Measurements from ENCODE around the gene TRAF4. TPM values are rescaled to one million over a fixed set of nuclear protein-coding genes. Genes with fewer than 3 reads are reported as not detected.

The TRAF4 gene
- total RNA-seq, 2 experiments from 2014 or later = 44.9 to 45.1 TPM

DNA sequence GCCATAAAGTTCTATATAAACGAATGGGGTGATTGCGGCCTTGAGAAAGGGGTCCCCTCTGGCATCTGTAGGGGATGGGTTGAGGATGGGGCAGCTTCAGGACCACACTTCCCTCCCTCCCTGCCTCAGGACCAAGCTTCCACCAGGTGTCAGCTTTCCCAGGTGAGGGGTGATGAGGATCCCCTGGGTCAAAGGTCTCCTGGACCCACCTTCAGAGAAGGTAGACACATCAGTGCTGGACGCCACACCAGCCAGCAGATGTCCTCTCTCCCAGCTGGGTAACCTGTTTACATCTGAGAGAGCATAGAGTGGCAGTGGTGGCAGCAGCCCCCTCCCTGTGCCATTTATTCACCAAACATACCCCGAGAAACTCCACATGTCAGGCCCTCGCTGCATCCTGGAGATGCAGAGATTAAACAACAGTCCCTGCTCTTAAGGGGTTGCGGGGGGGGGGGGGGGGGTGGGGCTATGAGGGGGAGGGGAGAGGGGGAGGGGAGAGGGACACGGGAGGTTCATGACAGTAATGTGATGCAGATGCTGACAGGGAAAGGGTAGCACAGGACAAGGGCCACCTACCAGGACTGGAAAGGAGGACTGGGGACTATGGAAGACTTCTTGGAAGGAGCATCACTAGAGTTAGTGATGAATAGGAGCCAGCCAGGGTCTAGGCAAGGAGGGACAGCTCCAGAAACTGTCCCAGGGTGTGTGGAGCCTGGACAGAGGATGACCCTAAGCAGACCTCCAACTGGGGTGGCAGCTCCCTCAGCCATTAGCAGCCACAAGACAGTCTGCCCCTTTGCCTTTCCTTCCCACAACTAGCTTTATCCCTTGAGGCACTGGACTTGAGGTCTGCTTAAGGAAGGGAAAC, 37.1 kb upstream of the TRAF4 start:
- ChIA-PET POLR2A (no interaction called here), CTCF (interaction anchor here (0.9 to 1.0 kb wide), 2 partner anchors 9 to 45 kb away, joined by 3 to 4 read pairs; partner anchors contain the start of genes SDF2 and SUPT6H)
- Mint-ChIP-seq H3K4me1 (peaks cover 12% of the 10 kb centered on the region), H3K27ac (no peak overlapping the region), H3K9me3 (no peaks in the 10 kb centered on the region), H3K4me3 (no peak overlapping the region), H3K27me3 (no peaks in the 10 kb centered on the region), H3K36me3 (ENCODE audit: low read depth) (peaks cover 17% of the 10 kb centered on the region)
- no peak for DNase-seq

GRCh38 chr17:28707339-28707720, 36.5 kb upstream of the TRAF4 start:
- H3K27me3 Mint-ChIP-seq = no peaks in the 10 kb centered on the region
- H3K9me3 Mint-ChIP-seq = no peaks in the 10 kb centered on the region
- H3K4me3 Mint-ChIP-seq = no peak overlapping the region
- no peak overlapping the region for H3K27ac Mint-ChIP-seq
- ChIA-PET CTCF (interaction anchor here (0.6 to 1.1 kb wide), 4 partner anchors 9 to 138 kb away, joined by 3 to 4 read pairs (median 3); partner anchors contain the start of genes SDF2 and SUPT6H), POLR2A (no interaction called here)
- H3K36me3 Mint-ChIP-seq (ENCODE audit: low read depth) = peaks cover 14% of the 10 kb centered on the region
- DNase-seq = no peak
- peaks cover 16% of the 10 kb centered on the region for H3K4me1 Mint-ChIP-seq

DNA sequence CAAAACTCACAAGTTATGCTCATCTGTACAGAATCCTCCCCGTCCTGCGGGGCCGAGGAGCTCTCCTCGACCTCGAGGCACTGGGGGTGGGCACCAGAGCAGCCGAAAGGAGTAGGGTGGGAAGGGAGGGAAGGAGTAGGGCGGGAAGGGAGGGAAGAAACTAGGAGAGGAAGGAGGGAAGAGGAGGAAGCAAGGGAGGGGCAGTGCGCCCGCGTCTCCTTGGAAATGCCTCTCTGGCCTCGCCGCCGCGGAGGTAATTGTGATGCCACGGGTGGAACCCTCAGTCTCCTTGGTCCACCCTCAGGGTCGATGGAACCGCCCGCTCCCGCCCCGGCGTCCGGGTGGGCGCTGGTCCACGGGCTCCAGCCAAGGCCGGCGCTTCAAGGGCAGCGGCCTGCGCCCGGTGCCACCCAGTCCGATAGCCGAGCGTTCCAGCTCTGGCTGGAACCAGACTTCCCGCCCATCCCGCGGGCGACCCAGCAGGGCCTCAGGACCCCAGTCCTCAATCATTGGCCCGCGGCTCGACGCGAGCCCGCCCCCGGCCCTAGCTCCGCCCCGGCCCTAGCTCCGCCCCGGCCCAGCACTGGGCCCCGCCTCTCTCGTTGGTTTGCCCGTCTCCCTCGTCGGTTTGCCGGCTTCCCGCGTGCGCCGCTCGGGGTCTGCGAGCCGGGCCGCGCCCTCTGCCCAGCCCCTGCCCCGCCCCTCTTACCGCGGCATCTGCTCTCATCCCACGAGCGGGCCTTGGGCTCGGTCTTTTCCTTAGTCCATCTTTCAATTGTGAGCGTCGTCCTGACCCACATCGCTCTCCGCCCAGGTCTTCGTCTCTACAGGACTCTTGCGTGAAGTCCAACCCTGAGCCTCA, 32.7 kb upstream of the TRAF4 start:
- H3K9me3 Mint-ChIP-seq = no peaks in the 10 kb centered on the region
- CTCF ChIA-PET = interaction anchor here (0.6 to 7.7 kb wide), 18 partner anchors 8 to 230 kb away, joined by 3 to 69 read pairs (median 3); partner anchors contain the start of genes NEK8, RPL23A and TLCD1

DNA sequence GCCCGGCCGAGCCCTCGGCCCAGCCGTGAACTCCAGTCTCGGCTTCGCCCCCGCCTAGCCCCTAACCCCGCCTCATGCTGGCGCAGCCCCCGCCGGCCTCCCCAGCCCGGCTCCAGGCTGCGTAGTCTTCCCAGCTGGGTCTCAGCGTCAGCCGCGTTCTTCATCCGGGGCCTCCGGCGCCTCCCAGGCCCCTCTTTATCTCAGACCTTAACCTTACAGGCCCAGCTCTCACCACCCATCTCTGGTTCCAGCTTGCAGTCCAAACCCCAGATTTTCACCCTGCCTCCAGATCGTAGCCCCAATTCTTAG, 32.1 kb upstream of the TRAF4 start, which contains the start of gene PROCA1:
Gene PROCA1 (minus strand): TSS at position 166 of the 309 bp plus-strand sequence. CDS start 228 bp downstream, outside the sequence.
- ChIA-PET POLR2A (interaction anchor here (1.0 kb wide), 1 partner anchor 50 kb away, joined by 3 read pairs; the partner anchor contains the start of genes SDF2 and SUPT6H), CTCF (interaction anchor here (0.6 to 7.7 kb wide), 12 partner anchors 8 to 434 kb away, joined by 3 to 69 read pairs (median 4); partner anchors contain the start of genes NEK8, RPL23A and TLCD1)
- peaks cover 13% of the 10 kb centered on the region for H3K27me3 Mint-ChIP-seq
- peaks cover 21% of the 10 kb centered on the region for H3K4me1 Mint-ChIP-seq
- DNase-seq = peak; percentile 47
- H3K9me3 Mint-ChIP-seq = no peaks in the 10 kb centered on the region
- peak within 1 kb of the TSS; percentile 94 for H3K27ac Mint-ChIP-seq
- H3K36me3 Mint-ChIP-seq (ENCODE audit: low read depth) = no peaks in the 10 kb centered on the region
- H3K4me3 Mint-ChIP-seq = peak within 1 kb of the TSS; percentile 74

More for the DNA sequence above, 32.7 kb upstream of the TRAF4 start:
- peaks cover 21% of the 10 kb centered on the region for H3K4me1 Mint-ChIP-seq
- peak overlapping the region; percentile 94 for H3K27ac Mint-ChIP-seq
- DNase-seq = peak; percentile 88
- peak overlapping the region; percentile 74 for H3K4me3 Mint-ChIP-seq
- H3K27me3 Mint-ChIP-seq = peaks cover 13% of the 10 kb centered on the region
- no peaks in the 10 kb centered on the region for H3K36me3 Mint-ChIP-seq (ENCODE audit: low read depth)
- POLR2A ChIA-PET = interaction anchor here (0.5 to 1.0 kb wide), 5 partner anchors 8 to 109 kb away, joined by 3 to 6 read pairs (median 4); partner anchors contain the start of genes RPL23A, SDF2 and SUPT6H

- CTCF ChIA-PET = interaction anchor here (0.8 to 7.7 kb wide), 5 partner anchors 7 to 433 kb away, joined by 3 to 69 read pairs (median 4); partner anchors contain the start of genes NEK8, RPL23A and TLCD1
- Mint-ChIP-seq H3K4me1 (peaks cover 21% of the 10 kb centered on the region), H3K27ac (peak overlapping the region; percentile 94), H3K27me3 (peaks cover 13% of the 10 kb centered on the region), H3K9me3 (no peaks in the 10 kb centered on the region), H3K36me3 (ENCODE audit: low read depth) (no peaks in the 10 kb centered on the region), H3K4me3 (peak overlapping the region; percentile 74)
- peak; percentile 70 for DNase-seq
- POLR2A ChIA-PET = no interaction called here
Observed at GRCh38 chr17:28712032-28712704, 31.6 kb upstream of the TRAF4 start.

GRCh38 chr17:28712705-28713415, 31.0 kb upstream of the TRAF4 start:
- ChIA-PET POLR2A (no interaction called here), CTCF (interaction anchor here (1.2 to 7.7 kb wide), 2 partner anchors 14 to 433 kb away, joined by 4 to 69 read pairs; partner anchors contain the start of genes NEK8 and TLCD1)
- no peaks in the 10 kb centered on the region for H3K36me3 Mint-ChIP-seq (ENCODE audit: low read depth)
- H3K27ac Mint-ChIP-seq = peak overlapping the region; percentile 94
- peaks cover 22% of the 10 kb centered on the region for H3K4me1 Mint-ChIP-seq
- H3K9me3 Mint-ChIP-seq = no peaks in the 10 kb centered on the region
- peak overlapping the region; percentile 74 for H3K4me3 Mint-ChIP-seq
- no peak for DNase-seq
- H3K27me3 Mint-ChIP-seq = peaks cover 13% of the 10 kb centered on the region

- H3K4me3 Mint-ChIP-seq = no peak overlapping the region
- POLR2A ChIA-PET = no interaction called here
- CTCF ChIA-PET = interaction anchor here (1.0 to 7.7 kb wide), 2 partner anchors 13 to 51 kb away, joined by 3 to 69 read pairs; partner anchors contain the start of genes NEK8 and TLCD1
Observed at GRCh38 chr17:28714281-28714680, 29.5 kb upstream of the TRAF4 start.

DNA sequence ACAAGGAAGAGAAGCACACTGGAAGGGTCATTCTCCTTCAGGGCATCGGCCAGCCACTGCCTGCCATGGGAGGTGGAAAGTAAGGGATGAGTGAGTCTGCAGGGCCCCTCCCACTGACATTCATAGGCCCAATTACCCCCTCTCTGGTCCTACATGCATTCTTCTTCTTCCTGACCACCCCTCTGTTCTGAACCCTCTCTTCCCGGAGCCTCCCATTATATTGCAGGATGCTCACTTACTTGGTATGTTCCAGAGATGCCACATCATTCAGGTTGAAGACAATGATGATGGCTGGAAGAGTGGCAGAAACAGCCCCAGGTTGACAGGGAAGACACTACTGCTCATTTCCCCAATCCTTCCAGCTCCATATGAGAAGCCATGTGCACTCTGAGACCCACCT, 28.6 kb upstream of the TRAF4 start:
- Mint-ChIP-seq H3K27me3 (peaks cover 13% of the 10 kb centered on the region), H3K4me3 (no peak overlapping the region), H3K27ac (no peak overlapping the region), H3K36me3 (ENCODE audit: low read depth) (peaks cover 5% of the 10 kb centered on the region), H3K4me1 (peaks cover 35% of the 10 kb centered on the region), H3K9me3 (no peaks in the 10 kb centered on the region)
- no peak for DNase-seq
- ChIA-PET POLR2A (no interaction called here), CTCF (interaction anchor here (1.0 to 7.7 kb wide), 5 partner anchors 12 to 250 kb away, joined by 3 to 69 read pairs (median 4); partner anchors contain the start of genes NEK8 and TLCD1)

More at GRCh38 chr17:28714281-28714680, 29.5 kb upstream of the TRAF4 start:
- Mint-ChIP-seq H3K4me1 (peaks cover 33% of the 10 kb centered on the region), H3K27me3 (peaks cover 13% of the 10 kb centered on the region), H3K27ac (peak overlapping the region; percentile 13), H3K36me3 (ENCODE audit: low read depth) (no peaks in the 10 kb centered on the region), H3K9me3 (no peaks in the 10 kb centered on the region)
- DNase-seq = no peak

DNA sequence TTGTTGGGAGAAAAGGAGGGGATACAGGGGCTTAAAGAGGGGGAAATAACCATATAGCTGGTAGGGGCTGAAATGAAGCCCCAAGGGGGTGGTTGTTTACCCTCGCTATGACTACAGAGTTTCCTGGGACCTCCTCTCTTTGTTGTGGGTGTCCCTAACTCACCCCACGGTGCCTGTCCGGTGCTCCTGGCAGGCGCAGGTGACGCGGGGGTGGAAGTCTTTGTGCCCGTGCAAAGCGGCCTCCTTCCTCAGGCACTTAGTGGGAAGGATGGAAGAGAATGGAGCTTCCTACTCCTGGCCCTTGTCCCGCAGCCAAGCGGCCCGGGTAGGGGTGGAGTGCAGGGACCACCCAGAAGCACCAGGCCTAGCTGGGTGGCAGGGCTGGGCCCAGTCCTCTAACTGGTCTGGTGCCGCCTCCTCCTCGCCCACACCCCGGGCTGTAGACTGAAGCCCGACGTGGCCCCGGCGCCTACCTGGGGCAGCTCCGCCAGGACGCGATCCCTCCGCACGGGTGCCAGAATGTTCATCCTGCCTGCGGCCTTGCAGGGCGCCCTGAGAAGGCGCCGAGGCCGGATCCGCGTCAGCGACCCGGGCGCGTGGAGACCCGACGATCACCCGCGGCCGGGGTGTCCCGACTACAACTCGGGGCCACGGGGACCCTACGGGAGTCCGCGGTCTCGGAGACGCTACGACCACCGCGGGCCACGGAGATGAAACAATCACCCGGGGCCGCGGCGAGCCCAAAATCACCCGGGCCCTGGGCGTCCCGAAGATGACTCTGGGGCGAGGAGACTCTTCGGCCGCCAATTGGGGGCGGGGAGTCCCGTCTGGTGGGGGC, 26.9 kb upstream of the TRAF4 start:
- peak overlapping the region; percentile 60 for H3K4me3 Mint-ChIP-seq
- peaks cover 20% of the 10 kb centered on the region for H3K36me3 Mint-ChIP-seq (ENCODE audit: low read depth)
- ChIA-PET POLR2A (no interaction called here), CTCF (interaction anchor here (0.9 to 7.7 kb wide), 3 partner anchors 9 to 70 kb away, joined by 3 to 69 read pairs (median 4); partner anchors contain the start of genes NEK8 and TLCD1)
- H3K4me1 Mint-ChIP-seq = peaks cover 36% of the 10 kb centered on the region
- peaks cover 13% of the 10 kb centered on the region for H3K27me3 Mint-ChIP-seq
- H3K27ac Mint-ChIP-seq = no peak overlapping the region
- no peaks in the 10 kb centered on the region for H3K9me3 Mint-ChIP-seq
- DNase-seq = no peak

DNA sequence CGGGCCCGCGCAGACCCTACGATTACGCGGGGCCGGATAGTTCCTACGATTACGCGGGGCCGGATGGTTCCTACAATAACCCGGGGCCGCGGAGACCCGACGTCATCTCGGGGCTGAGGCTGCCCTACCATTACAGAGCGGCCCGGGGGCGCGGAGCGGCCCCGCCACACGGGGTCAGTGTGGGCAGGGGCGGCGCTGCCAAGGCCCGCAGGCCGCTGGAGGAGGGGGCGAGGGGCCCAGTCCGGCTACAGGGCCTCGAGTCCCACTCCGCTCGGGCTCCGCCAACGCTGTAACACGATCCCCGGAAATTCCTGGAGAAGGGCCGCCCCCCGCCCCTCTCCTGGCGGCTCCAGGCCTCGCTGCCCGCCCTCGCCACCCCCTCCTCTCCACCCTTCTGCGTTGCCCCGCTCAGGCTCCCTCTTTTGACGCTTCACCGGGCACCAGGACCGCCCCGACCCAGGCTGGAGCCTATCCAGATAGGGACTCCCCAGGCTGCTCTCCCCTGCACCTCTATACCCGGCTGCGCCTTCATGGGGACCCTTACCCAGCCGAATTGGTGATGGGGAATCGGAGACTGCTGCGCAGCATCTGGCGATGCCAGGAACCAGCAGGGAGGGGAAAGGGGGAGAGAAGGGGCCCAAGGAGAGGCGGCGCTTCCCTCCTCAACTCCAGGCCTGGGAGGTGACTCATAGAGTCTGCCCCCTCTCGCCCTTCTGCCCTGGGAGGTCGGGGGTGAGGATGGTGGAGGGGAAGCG, 26.1 kb upstream of the TRAF4 start, which contains the start of gene RAB34:
Gene RAB34 (minus strand): TSS at position 291 of the 755 bp plus-strand sequence. CDS start 602 bp downstream, outside the sequence.
- ChIA-PET POLR2A (no interaction called here), CTCF (interaction anchor here (2.5 to 7.7 kb wide), 2 partner anchors 10 to 32 kb away, joined by 13 to 69 read pairs; partner anchors contain the start of genes NEK8 and TLCD1)
- DNase-seq = no peak

More for the DNA sequence above, 26.1 kb upstream of the TRAF4 start, which contains the start of gene RAB34:
- no peaks in the 10 kb centered on the region for H3K9me3 Mint-ChIP-seq
- peaks cover 38% of the 10 kb centered on the region for H3K4me1 Mint-ChIP-seq
- H3K36me3 Mint-ChIP-seq (ENCODE audit: low read depth) = peaks cover 28% of the 10 kb centered on the region
- H3K27ac Mint-ChIP-seq = peak within 1 kb of the TSS; percentile 82
- H3K27me3 Mint-ChIP-seq = peaks cover 13% of the 10 kb centered on the region
- peak within 1 kb of the TSS; percentile 70 for H3K4me3 Mint-ChIP-seq
